Measurements from ENCODE around the gene ACP3.

ACP3 gene

GRCh38 chr3:132351222-132351806, 34.1 kb downstream of the ACP3 start:
- no peaks in the 10 kb centered on the region for H3K27me3 ChIP-seq (replicated peaks; ENCODE audit: insufficient read depth, low read length)
- H3K9ac ChIP-seq (ENCODE audit: low read length), result no peak overlapping the region
- no peaks in the 10 kb centered on the region for H3K36me3 ChIP-seq (replicated peaks; ENCODE audit: insufficient read depth, low read length)
- H3K4me3 ChIP-seq (ENCODE audit: low read length), result no peak overlapping the region
- DNase-seq, result no peak
- H2AFZ ChIP-seq (ENCODE audit: low read length), result no peak overlapping the region
- H3K9me3 ChIP-seq (replicated peaks; ENCODE audit: insufficient read depth, low read length), result no peaks in the 10 kb centered on the region
- H3K9me2 ChIP-seq (replicated peaks; ENCODE audit: insufficient read depth, low read length), result no peaks in the 10 kb centered on the region
- H3K4me2 ChIP-seq (ENCODE audit: low read depth, low read length), result no peak overlapping the region
- no peaks in the 10 kb centered on the region for H4K20me1 ChIP-seq (ENCODE audit: insufficient read depth, low read length)
- H3K4me1 ChIP-seq (ENCODE audit: low read length), result no peaks in the 10 kb centered on the region
- no peak overlapping the region for H3K27ac ChIP-seq (ENCODE audit: low read length)
- no peaks in the 10 kb centered on the region for H3K79me2 ChIP-seq (ENCODE audit: low read length)
- no peak for TF ChIP-seq EZH2phosphoT487 (IDR thresholded peaks at IDR 0.05; ENCODE audit: low read length)
- TF ChIP-seq CTCF (IDR thresholded peaks at IDR 0.05; ENCODE audit: low read length), result no peak
- no peak for TF ChIP-seq EZH2 (optimal IDR thresholded peaks at IDR 0.05; ENCODE audit: low read depth, low read length)
- H3F3A ChIP-seq (ENCODE audit: insufficient read depth, low read length), result no peaks in the 10 kb centered on the region

DNA sequence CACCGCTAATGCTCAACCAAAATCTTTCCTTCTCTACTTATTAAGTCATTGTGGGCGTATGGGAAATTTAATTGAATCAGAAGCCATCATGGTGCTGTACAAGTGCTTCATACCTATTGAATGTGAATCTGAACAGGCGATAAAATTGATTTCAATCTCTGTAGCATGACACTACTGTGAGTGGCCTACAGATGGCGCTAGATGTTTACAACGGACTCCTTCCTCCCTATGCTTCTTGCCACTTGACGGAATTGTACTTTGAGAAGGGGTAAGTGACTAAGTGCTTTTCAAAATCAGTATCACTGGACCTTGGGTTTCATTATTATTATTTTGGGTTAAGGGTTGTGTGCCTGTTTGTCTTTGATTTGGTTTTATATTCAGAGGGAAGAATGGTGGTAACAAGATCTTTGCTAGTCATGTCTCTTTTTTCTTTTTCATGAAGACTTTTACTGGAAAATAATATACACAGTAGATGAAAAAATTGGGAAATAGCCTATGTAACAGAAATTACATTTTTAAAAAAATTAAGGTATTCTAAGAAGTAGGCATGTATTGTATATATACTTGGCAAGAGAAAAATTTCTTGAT, 35.4 kb downstream of the ACP3 start:
- TF ChIP-seq EZH2 (optimal IDR thresholded peaks at IDR 0.05; ENCODE audit: low read depth, low read length) (no peak), CTCF (IDR thresholded peaks at IDR 0.05; ENCODE audit: low read length) (peak; percentile 94)
- Histone ChIP-seq H2AFZ (ENCODE audit: low read length) (no peak overlapping the region), H3K9me2 (replicated peaks; ENCODE audit: insufficient read depth, low read length) (no peaks in the 10 kb centered on the region), H4K20me1 (ENCODE audit: insufficient read depth, low read length) (no peaks in the 10 kb centered on the region), H3K4me1 (ENCODE audit: low read length) (no peaks in the 10 kb centered on the region), H3K9ac (ENCODE audit: low read length) (no peak overlapping the region), H3K27ac (ENCODE audit: low read length) (no peak overlapping the region), H3K79me2 (ENCODE audit: low read length) (no peaks in the 10 kb centered on the region), H3F3A (ENCODE audit: insufficient read depth, low read length) (no peaks in the 10 kb centered on the region), H3K4me2 (ENCODE audit: low read depth, low read length) (no peak overlapping the region), H3K36me3 (replicated peaks; ENCODE audit: insufficient read depth, low read length) (no peaks in the 10 kb centered on the region), H3K9me3 (replicated peaks; ENCODE audit: insufficient read depth, low read length) (no peaks in the 10 kb centered on the region), H3K27me3 (replicated peaks; ENCODE audit: insufficient read depth, low read length) (no peaks in the 10 kb centered on the region), H3K4me3 (ENCODE audit: low read length) (no peak overlapping the region)
- peak; percentile 68 for DNase-seq

DNA sequence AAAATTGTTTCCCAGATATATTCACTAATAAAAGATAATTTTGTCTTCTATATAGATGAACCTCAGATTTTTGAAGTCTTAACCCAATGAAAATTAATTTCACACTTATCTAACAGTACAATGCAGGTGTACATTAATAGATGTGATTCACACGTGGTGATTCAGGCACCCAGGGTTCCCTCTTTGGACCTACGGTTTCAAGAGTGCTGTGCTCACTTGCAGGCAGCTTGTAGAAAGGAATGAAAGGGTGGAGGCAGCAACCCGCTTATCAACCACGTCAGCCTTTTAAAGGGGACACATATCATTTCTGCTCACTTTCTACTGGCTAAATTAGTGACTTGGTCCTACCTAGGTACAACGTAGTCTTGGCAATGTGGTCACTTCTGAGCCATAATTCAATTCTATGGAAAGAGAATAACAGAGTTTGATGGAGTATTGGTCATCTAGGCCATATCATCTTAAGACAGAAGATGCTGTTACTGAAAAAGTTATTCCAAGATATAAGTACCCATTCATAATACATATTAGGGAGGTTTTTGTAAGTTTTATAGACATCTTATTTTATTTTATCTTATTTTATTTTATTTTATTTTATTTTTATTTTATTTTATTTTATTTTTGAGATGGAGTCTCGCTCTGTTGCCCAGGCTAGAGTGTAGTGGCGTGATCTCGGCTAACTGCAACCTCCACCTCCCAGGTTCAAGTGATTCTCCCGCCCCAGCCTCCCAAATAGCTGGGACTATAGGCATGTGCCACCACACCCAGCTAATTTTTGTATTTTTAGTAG, 37.9 kb downstream of the ACP3 start:
- no peak overlapping the region for H3K4me3 ChIP-seq (ENCODE audit: low read length)
- no peak overlapping the region for H3K9ac ChIP-seq (ENCODE audit: low read length)
- no peak for DNase-seq
- H3K9me2 ChIP-seq (replicated peaks; ENCODE audit: insufficient read depth, low read length), result no peaks in the 10 kb centered on the region
- no peaks in the 10 kb centered on the region for H3K9me3 ChIP-seq (replicated peaks; ENCODE audit: insufficient read depth, low read length)
- H3F3A ChIP-seq (ENCODE audit: insufficient read depth, low read length), result no peaks in the 10 kb centered on the region
- no peaks in the 10 kb centered on the region for H4K20me1 ChIP-seq (ENCODE audit: insufficient read depth, low read length)
- no peak overlapping the region for H2AFZ ChIP-seq (ENCODE audit: low read length)
- H3K36me3 ChIP-seq (replicated peaks; ENCODE audit: insufficient read depth, low read length), result no peaks in the 10 kb centered on the region
- no peak overlapping the region for H3K27ac ChIP-seq (ENCODE audit: low read length)
- no peak overlapping the region for H3K4me2 ChIP-seq (ENCODE audit: low read depth, low read length)
- H3K27me3 ChIP-seq (replicated peaks; ENCODE audit: insufficient read depth, low read length), result no peaks in the 10 kb centered on the region
- no peaks in the 10 kb centered on the region for H3K79me2 ChIP-seq (ENCODE audit: low read length)
- H3K4me1 ChIP-seq (ENCODE audit: low read length), result no peaks in the 10 kb centered on the region
- TF ChIP-seq EZH2phosphoT487 (IDR thresholded peaks at IDR 0.05; ENCODE audit: low read length), result no peak

DNA sequence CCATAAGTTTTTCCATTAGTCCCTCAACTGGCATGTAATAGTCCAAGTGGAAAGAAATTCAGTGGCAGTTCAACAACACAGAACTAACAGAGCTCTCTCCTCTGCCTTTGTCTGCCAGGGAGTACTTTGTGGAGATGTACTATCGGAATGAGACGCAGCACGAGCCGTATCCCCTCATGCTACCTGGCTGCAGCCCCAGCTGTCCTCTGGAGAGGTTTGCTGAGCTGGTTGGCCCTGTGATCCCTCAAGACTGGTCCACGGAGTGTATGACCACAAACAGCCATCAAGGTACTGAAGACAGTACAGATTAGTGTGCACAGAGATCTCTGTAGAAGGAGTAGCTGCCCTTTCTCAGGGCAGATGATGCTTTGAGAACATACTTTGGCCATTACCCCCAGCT, 39.4 kb downstream of the ACP3 start:
- Histone ChIP-seq H3K79me2 (ENCODE audit: low read length) (no peaks in the 10 kb centered on the region), H3K27me3 (replicated peaks; ENCODE audit: insufficient read depth, low read length) (no peaks in the 10 kb centered on the region), H3K4me3 (ENCODE audit: low read length) (no peak overlapping the region), H2AFZ (ENCODE audit: low read length) (no peak overlapping the region), H3K9me2 (replicated peaks; ENCODE audit: insufficient read depth, low read length) (no peaks in the 10 kb centered on the region), H3K27ac (ENCODE audit: low read length) (no peak overlapping the region), H3K9ac (ENCODE audit: low read length) (no peak overlapping the region), H3K9me3 (replicated peaks; ENCODE audit: insufficient read depth, low read length) (no peaks in the 10 kb centered on the region), H3K36me3 (replicated peaks; ENCODE audit: insufficient read depth, low read length) (no peaks in the 10 kb centered on the region), H4K20me1 (ENCODE audit: insufficient read depth, low read length) (no peaks in the 10 kb centered on the region), H3K4me1 (ENCODE audit: low read length) (no peaks in the 10 kb centered on the region), H3K4me2 (ENCODE audit: low read depth, low read length) (no peak overlapping the region), H3F3A (ENCODE audit: insufficient read depth, low read length) (no peaks in the 10 kb centered on the region)
- TF ChIP-seq CTCF (IDR thresholded peaks at IDR 0.05; ENCODE audit: low read length) (no peak), EZH2 (optimal IDR thresholded peaks at IDR 0.05; ENCODE audit: low read depth, low read length) (no peak), EZH2phosphoT487 (IDR thresholded peaks at IDR 0.05; ENCODE audit: low read length) (no peak)
- no peak for DNase-seq

Data from MM.1S (cell line).